ENCODE data around the gene APLP1. TPM values are rescaled to one million over a fixed set of nuclear protein-coding genes. Genes with fewer than 3 reads are reported as not detected.
A peak's percentile ranks its signal among the peaks of the same experiment; 100 is the strongest.
"Not testable (repeated sequence)": the region's sequence is repeated elsewhere in the genome, so short reads cannot be mapped to it uniquely, and the experiment has no call there.

APLP1 gene
- total RNA-seq, 4 donors from 2014 or later: 0.64 to 1.6 (median 0.96) TPM

- Histone ChIP-seq H3K4me1 (peaks cover 6% of the 10 kb centered on the region), H3K9me3 (no peaks in the 10 kb centered on the region), H3K36me3 (no peaks in the 10 kb centered on the region), H3K27me3 (peaks cover 71% of the 10 kb centered on the region), H3K4me3 (no peak overlapping the region), H3K27ac (no peak overlapping the region)
- 39% methylated on average over 13 of the region's 19 CpGs for WGBS
- TF ChIP-seq CTCF (IDR thresholded peaks at IDR 0.05) (no peak), EP300 (IDR thresholded peaks at IDR 0.05) (no peak), POLR2A (IDR thresholded peaks at IDR 0.05) (no peak), POLR2AphosphoS5 (IDR thresholded peaks at IDR 0.05) (no peak)
- DNase-seq (ENCODE audit: low spot score in 2 of 2): no peak
Measured at GRCh38 chr19:35861640-35862160, 6.7 kb upstream of the APLP1 start.

GRCh38 chr19:35862528-35862927 lies 5.8 kb upstream of the APLP1 start:
- Histone ChIP-seq H3K36me3 (no peaks in the 10 kb centered on the region), H3K4me1 (no peaks in the 10 kb centered on the region), H3K4me3 (no peak overlapping the region), H3K27me3 (peaks cover 66% of the 10 kb centered on the region), H3K9me3 (no peaks in the 10 kb centered on the region), H3K27ac (no peak overlapping the region)
- 87% methylated on average over 13 of the region's 14 CpGs for WGBS
- TF ChIP-seq POLR2AphosphoS5 (IDR thresholded peaks at IDR 0.05) (no peak), POLR2A (IDR thresholded peaks at IDR 0.05) (no peak), CTCF (IDR thresholded peaks at IDR 0.05) (no peak), EP300 (IDR thresholded peaks at IDR 0.05) (no peak)
- DNase-seq (ENCODE audit: low spot score in 2 of 2): no peak

- no peaks in the 10 kb centered on the region for H3K9me3 ChIP-seq
- H3K27me3 ChIP-seq: peaks cover 63% of the 10 kb centered on the region
- TF ChIP-seq CTCF (IDR thresholded peaks at IDR 0.05) (no peak), EP300 (IDR thresholded peaks at IDR 0.05) (no peak), POLR2A (IDR thresholded peaks at IDR 0.05) (no peak)
- no peak overlapping the region for H3K27ac ChIP-seq
- no peaks in the 10 kb centered on the region for H3K4me1 ChIP-seq
- 88% methylated on average over 5 of the region's 5 CpGs for WGBS
- no peak overlapping the region for H3K4me3 ChIP-seq
- H3K36me3 ChIP-seq: no peaks in the 10 kb centered on the region
- DNase-seq (ENCODE audit: low spot score in 2 of 2): no peak
Measured at GRCh38 chr19:35863018-35863417, 5.4 kb upstream of the APLP1 start.

- Histone ChIP-seq H3K27ac (no peak overlapping the region), H3K4me1 (peaks cover 21% of the 10 kb centered on the region), H3K4me3 (peak overlapping the region; percentile 57), H3K9me3 (no peaks in the 10 kb centered on the region), H3K27me3 (peaks cover 46% of the 10 kb centered on the region), H3K36me3 (no peaks in the 10 kb centered on the region)
- no peak for DNase-seq (ENCODE audit: low spot score in 2 of 2)
- 0% methylated on average over 1 of the region's 15 CpGs for WGBS
- no peak for TF ChIP-seq POLR2AphosphoS5 (IDR thresholded peaks at IDR 0.05)
- no peak for TF ChIP-seq CTCF (IDR thresholded peaks at IDR 0.05)
- TF ChIP-seq POLR2A (IDR thresholded peaks at IDR 0.05): no peak
- TF ChIP-seq EP300 (IDR thresholded peaks at IDR 0.05): no peak
Measured at GRCh38 chr19:35868823-35869326, 501 bp downstream of the APLP1 start.

GRCh38 chr19:35869327-35870123 lies 1.2 kb downstream of the APLP1 start:
- H3K27ac ChIP-seq: no peak overlapping the region
- peaks cover 21% of the 10 kb centered on the region for H3K4me1 ChIP-seq
- no peaks in the 10 kb centered on the region for H3K36me3 ChIP-seq
- H3K4me3 ChIP-seq: peak overlapping the region; percentile 16
- H3K27me3 ChIP-seq: peaks cover 46% of the 10 kb centered on the region
- 1% methylated on average over 28 of the region's 51 CpGs for WGBS
- H3K9me3 ChIP-seq: no peaks in the 10 kb centered on the region
- TF ChIP-seq POLR2AphosphoS5 (IDR thresholded peaks at IDR 0.05) (no peak), POLR2A (IDR thresholded peaks at IDR 0.05) (no peak), EP300 (IDR thresholded peaks at IDR 0.05) (no peak), CTCF (IDR thresholded peaks at IDR 0.05) (no peak)
- DNase-seq (ENCODE audit: low spot score in 2 of 2): no peak

- not testable (repeated sequence) for DNase-seq (ENCODE audit: low spot score in 2 of 2); H3K9me3 ChIP-seq; H3K36me3 ChIP-seq; H3K27ac ChIP-seq; H3K4me3 ChIP-seq
- Histone ChIP-seq H3K4me1 (peaks cover 21% of the 10 kb centered on the region), H3K27me3 (peaks cover 42% of the 10 kb centered on the region)
- WGBS: 47% methylated on average over 26 of the region's 26 CpGs
Measured at GRCh38 chr19:35870124-35870736, 1.9 kb downstream of the APLP1 start.

All from suprapubic skin (tissue), 4 donors.